ENCODE measurements around the gene PIK3CG.

DNA sequence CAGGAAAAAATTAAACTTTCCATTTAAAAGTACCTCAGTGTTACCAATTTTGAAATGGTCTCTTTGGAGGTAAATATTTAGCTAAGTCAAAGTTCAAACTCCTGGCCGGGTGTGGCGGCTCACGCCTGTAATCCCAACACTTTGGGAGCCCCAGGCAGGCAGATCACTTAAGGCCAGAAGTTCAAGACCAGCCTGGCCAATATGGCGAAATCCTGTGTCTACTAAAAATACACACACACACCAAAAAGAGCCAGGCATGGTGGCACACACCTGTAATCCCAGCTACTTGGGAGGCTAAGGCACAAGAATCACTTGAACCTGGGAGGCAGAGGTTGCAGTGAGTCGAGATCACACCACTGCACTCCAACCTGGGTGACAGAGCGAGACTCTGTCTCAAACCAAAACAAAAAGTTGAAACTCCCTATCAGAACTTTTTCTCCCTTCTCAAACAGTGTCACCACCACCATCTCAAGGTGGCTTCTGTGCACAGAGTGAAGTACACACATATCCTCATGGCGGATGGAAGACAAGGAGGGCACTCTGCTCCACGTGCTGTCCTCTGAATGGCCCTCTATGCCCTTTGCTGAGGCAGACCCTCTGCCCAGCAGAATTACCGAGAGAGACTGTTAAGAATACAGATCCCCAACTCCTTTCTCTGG is 11.7 kb upstream of the PIK3CG start:
- TF ChIP-seq POLR2A (IDR thresholded peaks at IDR 0.05; ENCODE audit: low read depth, low read length): no peak
- TF ChIP-seq POLR2AphosphoS5 (IDR thresholded peaks at IDR 0.05; ENCODE audit: low read depth, low read length): no peak
